ENCODE results near the gene USP13. TPM values are rescaled to one million over a fixed set of nuclear protein-coding genes. Genes with fewer than 3 reads are reported as not detected.
"Not testable (repeated sequence)": the region's sequence is repeated elsewhere in the genome, so short reads cannot be mapped to it uniquely, and the experiment has no call there.

USP13 gene
- polyA plus RNA-seq, 6 donors from 2014 or later, result 4.9 to 18.5 (median 8.3) TPM

GRCh38 chr3:179630753-179631451 lies 21.9 kb upstream of the USP13 start:
- Mint-ChIP-seq H3K36me3 (peaks cover 0 to 1% of the 10 kb centered on the region in 2 donors), H3K27ac (no peak overlapping the region), H3K4me1 (no peaks in the 10 kb centered on the region), H3K4me3 (no peak overlapping the region), H3K27me3 (no peaks in the 10 kb centered on the region), H3K9me3 (no peaks in the 10 kb centered on the region)
- no peak for DNase-seq
- ATAC-seq (ENCODE audit: low read depth in 2 of 2), result no peak

- Mint-ChIP-seq H3K9me3 (no peaks in the 10 kb centered on the region), H3K27me3 (no peaks in the 10 kb centered on the region), H3K36me3 (no peaks in the 10 kb centered on the region), H3K4me1 (no peaks in the 10 kb centered on the region), H3K4me3 (no peak overlapping the region), H3K27ac (no peak overlapping the region)
- DNase-seq, result no peak
- no peak for ATAC-seq (ENCODE audit: low read depth in 2 of 2)
These were observed 12.4 kb upstream of the USP13 start for GRCh38 chr3:179640469-179640868.

- Mint-ChIP-seq H3K4me1 (no peaks in the 10 kb centered on the region), H3K4me3 (no peak overlapping the region), H3K27ac (no peak overlapping the region), H3K9me3 (no peaks in the 10 kb centered on the region), H3K27me3 (no peaks in the 10 kb centered on the region), H3K36me3 (no peaks in the 10 kb centered on the region)
- DNase-seq (no peak), ATAC-seq (ENCODE audit: low read depth in 2 of 2) (no peak)
These were observed 10.0 kb upstream of the USP13 start for GRCh38 chr3:179642871-179643270.

GRCh38 chr3:179643837-179644236 lies 9.0 kb upstream of the USP13 start:
- not testable (repeated sequence) for ATAC-seq (ENCODE audit: low read depth in 2 of 2); H3K9me3 Mint-ChIP-seq; H3K4me1 Mint-ChIP-seq; H3K36me3 Mint-ChIP-seq; H3K4me3 Mint-ChIP-seq; H3K27me3 Mint-ChIP-seq; DNase-seq; H3K27ac Mint-ChIP-seq

GRCh38 chr3:179646177-179646576 lies 6.7 kb upstream of the USP13 start:
- Mint-ChIP-seq H3K4me1 (peaks cover 0 to 3% (median 0%) of the 10 kb centered on the region in 3 donors), H3K4me3 (no peak overlapping the region), H3K36me3 (no peaks in the 10 kb centered on the region), H3K27me3 (no peaks in the 10 kb centered on the region), H3K27ac (peak overlapping the region in 1 of 6 donors; percentile 75), H3K9me3 (no peaks in the 10 kb centered on the region)
- no peak for DNase-seq
- ATAC-seq (ENCODE audit: low read depth in 2 of 2), result no peak

- no peaks in the 10 kb centered on the region for H3K27me3 Mint-ChIP-seq
- no peak for ATAC-seq (ENCODE audit: low read depth in 2 of 2)
These were observed 973 bp upstream of the USP13 start for GRCh38 chr3:179651687-179652446.

GRCh38 chr3:179653096-179653797 lies 407 bp downstream of the USP13 start:
- ATAC-seq (ENCODE audit: low read depth in 2 of 2) (peak; percentile 53 to 56), DNase-seq (peak; percentile 52)
- no peaks in the 10 kb centered on the region for H3K9me3 Mint-ChIP-seq
- H3K4me3 Mint-ChIP-seq, result peak overlapping the region; percentile 94 to 98 (median 96)
- H3K4me1 Mint-ChIP-seq, result peaks cover 26 to 37% (median 33%) of the 10 kb centered on the region in 3 donors
- H3K27me3 Mint-ChIP-seq, result no peaks in the 10 kb centered on the region
- peak overlapping the region; percentile 87 to 93 (median 92) for H3K27ac Mint-ChIP-seq
- H3K36me3 Mint-ChIP-seq, result peaks cover 0 to 3% of the 10 kb centered on the region in 2 donors

More at GRCh38 chr3:179651687-179652446, 973 bp upstream of the USP13 start:
- Mint-ChIP-seq H3K4me3 (peak overlapping the region; percentile 71 to 98 (median 90)), H3K4me1 (peaks cover 24 to 34% (median 28%) of the 10 kb centered on the region in 3 donors), H3K36me3 (peaks cover 0 to 3% of the 10 kb centered on the region in 2 donors), H3K27ac (peak overlapping the region; percentile 59 to 86 (median 64)), H3K9me3 (no peaks in the 10 kb centered on the region)
- no peak for DNase-seq

- Mint-ChIP-seq H3K9me3 (no peaks in the 10 kb centered on the region), H3K27ac (peak overlapping the region in 1 of 6 donors; percentile 38), H3K4me1 (peaks cover 26 to 50% (median 47%) of the 10 kb centered on the region in 3 donors), H3K4me3 (peak overlapping the region in 7 of 8 donors; percentile 26 to 98 (median 54)), H3K36me3 (peaks cover 0 to 3% of the 10 kb centered on the region in 2 donors), H3K27me3 (no peaks in the 10 kb centered on the region)
- ATAC-seq (ENCODE audit: low read depth in 2 of 2), result no peak
- no peak for DNase-seq
These were observed 2.4 kb downstream of the USP13 start for GRCh38 chr3:179655236-179655635.

- H3K4me1 Mint-ChIP-seq, result peaks cover 13 to 45% (median 39%) of the 10 kb centered on the region in 3 donors
- no peaks in the 10 kb centered on the region for H3K9me3 Mint-ChIP-seq
- peaks cover 0 to 3% of the 10 kb centered on the region in 2 donors for H3K36me3 Mint-ChIP-seq
- H3K4me3 Mint-ChIP-seq, result no peak overlapping the region
- H3K27me3 Mint-ChIP-seq, result no peaks in the 10 kb centered on the region
- DNase-seq (no peak), ATAC-seq (ENCODE audit: low read depth in 2 of 2) (no peak)
- no peak overlapping the region for H3K27ac Mint-ChIP-seq
These were observed 5.8 kb downstream of the USP13 start for GRCh38 chr3:179658606-179659005.

- Mint-ChIP-seq H3K4me1 (peaks cover 5 to 44% (median 43%) of the 10 kb centered on the region in 3 donors), H3K27ac (no peak overlapping the region), H3K27me3 (no peaks in the 10 kb centered on the region), H3K4me3 (no peak overlapping the region), H3K9me3 (no peaks in the 10 kb centered on the region), H3K36me3 (no peaks in the 10 kb centered on the region)
- no peak for DNase-seq
- ATAC-seq (ENCODE audit: low read depth in 2 of 2), result no peak
These were observed 8.0 kb downstream of the USP13 start for GRCh38 chr3:179660872-179661271.

- no peak overlapping the region for H3K27ac Mint-ChIP-seq
- peaks cover 7 to 47% (median 38%) of the 10 kb centered on the region in 3 donors for H3K4me1 Mint-ChIP-seq
- H3K36me3 Mint-ChIP-seq, result no peaks in the 10 kb centered on the region
- H3K4me3 Mint-ChIP-seq, result no peak overlapping the region
- DNase-seq, result no peak
- no peak for ATAC-seq (ENCODE audit: low read depth in 2 of 2)
- H3K27me3 Mint-ChIP-seq, result no peaks in the 10 kb centered on the region
- no peaks in the 10 kb centered on the region for H3K9me3 Mint-ChIP-seq
These were observed 8.9 kb downstream of the USP13 start for GRCh38 chr3:179661777-179662176.

- no peaks in the 10 kb centered on the region for H3K9me3 Mint-ChIP-seq
- H3K27me3 Mint-ChIP-seq, result no peaks in the 10 kb centered on the region
- no peak for ATAC-seq (ENCODE audit: low read depth in 2 of 2)
These were observed 10.3 kb downstream of the USP13 start for GRCh38 chr3:179663093-179663492.

GRCh38 chr3:179666030-179666429 lies 13.2 kb downstream of the USP13 start:
- Mint-ChIP-seq H3K4me1 (peaks cover 11 to 42% (median 33%) of the 10 kb centered on the region in 3 donors), H3K27me3 (no peaks in the 10 kb centered on the region), H3K4me3 (no peak overlapping the region), H3K27ac (peak overlapping the region in 1 of 6 donors; percentile 61), H3K36me3 (no peaks in the 10 kb centered on the region), H3K9me3 (no peaks in the 10 kb centered on the region)
- ATAC-seq (ENCODE audit: low read depth in 2 of 2) (no peak), DNase-seq (no peak)

More at GRCh38 chr3:179663093-179663492, 10.3 kb downstream of the USP13 start:
- Mint-ChIP-seq H3K4me1 (peaks cover 4 to 44% (median 37%) of the 10 kb centered on the region in 3 donors), H3K27ac (no peak overlapping the region), H3K36me3 (no peaks in the 10 kb centered on the region), H3K4me3 (no peak overlapping the region)
- no peak for DNase-seq
